Stimulated activated CD8-positive, alpha-beta memory T cell treated with anti-CD3 and anti-CD28 coated beads, Interleukin-12 subunit alpha, Interleukin-12 subunit beta, amount 100 ng/mL, for 24 hours (primary cell): ENCODE data around the gene RNF175.

Experiments used
- DNase-seq: peaks from one replicate; pipeline ENCODE4 v3.0.0-alpha.2; 2020; ENCODE audit errors: extremely low read depth

The RNF175 gene

GRCh38 chr4:153759407-153760316 is at the start of gene RNF175:
RNF175 (minus strand) TSS chr4:153760024; CDS start chr4:153759862, 162 bp downstream.
- DNase-seq = no peak

GRCh38 chr4:153809307-153809706 is 49.5 kb upstream of the RNF175 start:
- DNase-seq = no peak

- DNase-seq = no peak
Observed at GRCh38 chr4:153808175-153808574, 48.4 kb upstream of the RNF175 start.

GRCh38 chr4:153806073-153806472 is 46.2 kb upstream of the RNF175 start:
- no peak for DNase-seq

GRCh38 chr4:153804722-153805121 is 44.9 kb upstream of the RNF175 start:
- no peak for DNase-seq

GRCh38 chr4:153799694-153800074 is 39.9 kb upstream of the RNF175 start:
- DNase-seq = no peak

GRCh38 chr4:153798901-153799693 is 39.3 kb upstream of the RNF175 start:
- no peak for DNase-seq

- DNase-seq = no peak
Observed at GRCh38 chr4:153798420-153798819, 38.6 kb upstream of the RNF175 start.

GRCh38 chr4:153794006-153794405 is 34.2 kb upstream of the RNF175 start:
- DNase-seq = no peak

GRCh38 chr4:153792618-153793247 is 32.9 kb upstream of the RNF175 start:
- no peak for DNase-seq

GRCh38 chr4:153791746-153792617 is 32.2 kb upstream of the RNF175 start:
- DNase-seq = no peak

GRCh38 chr4:153790962-153791551 is 31.2 kb upstream of the RNF175 start:
- DNase-seq = no peak

- DNase-seq = no peak
Observed at GRCh38 chr4:153790500-153790865, 30.7 kb upstream of the RNF175 start.

GRCh38 chr4:153789741-153790499 is 30.1 kb upstream of the RNF175 start:
- DNase-seq = no peak

- no peak for DNase-seq
Observed at GRCh38 chr4:153788413-153789276, 28.8 kb upstream of the RNF175 start, which contains the start of gene SFRP2. SFRP2 (minus strand) TSS chr4:153789083; CDS start chr4:153788835, 248 bp downstream.

GRCh38 chr4:153788051-153788412 is 28.2 kb upstream of the RNF175 start:
- DNase-seq = no peak

- DNase-seq = no peak
Observed at GRCh38 chr4:153787575-153787974, 27.8 kb upstream of the RNF175 start.

GRCh38 chr4:153787061-153787560 is 27.3 kb upstream of the RNF175 start:
- DNase-seq = no peak
